ENCODE measurements around the gene F7.
"Not testable (repeated sequence)": the region's sequence is repeated elsewhere in the genome, so short reads cannot be mapped to it uniquely, and the experiment has no call there.

The F7 gene

GRCh38 chr13:113105032-113105920, at the start of gene F7:
TSS of gene F7 (plus strand) at chr13:113105791. CDS start at chr13:113105842, 51 bp downstream.
- DNase-seq = no peak

GRCh38 chr13:113057084-113057483, 48.5 kb upstream of the F7 start:
- DNase-seq = no peak

GRCh38 chr13:113057559-113057958, 48.0 kb upstream of the F7 start:
- DNase-seq = not testable (repeated sequence)

- DNase-seq = no peak
Measured at GRCh38 chr13:113058129-113058987, 47.2 kb upstream of the F7 start.

- DNase-seq = no peak
Measured at GRCh38 chr13:113058988-113059850, 46.4 kb upstream of the F7 start.

GRCh38 chr13:113059891-113060290, 45.7 kb upstream of the F7 start:
- no peak for DNase-seq

- no peak for DNase-seq
Measured at GRCh38 chr13:113060557-113061270, 44.9 kb upstream of the F7 start.

GRCh38 chr13:113061271-113061625, 44.3 kb upstream of the F7 start:
- DNase-seq = no peak

- no peak for DNase-seq
Measured at GRCh38 chr13:113061796-113062425, 43.7 kb upstream of the F7 start.

GRCh38 chr13:113062691-113063090, 42.9 kb upstream of the F7 start:
- DNase-seq = no peak

- DNase-seq = no peak
Measured at GRCh38 chr13:113063091-113063491, 42.5 kb upstream of the F7 start.

- DNase-seq = no peak
Measured at GRCh38 chr13:113064000-113064533, 41.5 kb upstream of the F7 start.

- peak; percentile 81 for DNase-seq
Measured at GRCh38 chr13:113064534-113065405, 40.8 kb upstream of the F7 start.

- DNase-seq = no peak
Measured at GRCh38 chr13:113065406-113066141, 40.0 kb upstream of the F7 start.

- no peak for DNase-seq
Measured at GRCh38 chr13:113066142-113066455, 39.5 kb upstream of the F7 start.

GRCh38 chr13:113066746-113067145, 38.8 kb upstream of the F7 start:
- no peak for DNase-seq

GRCh38 chr13:113069861-113070805, 35.5 kb upstream of the F7 start:
- no peak for DNase-seq

- DNase-seq = no peak
Measured at GRCh38 chr13:113070855-113071254, 34.7 kb upstream of the F7 start.

- DNase-seq = no peak
Measured at GRCh38 chr13:113072376-113072775, 33.2 kb upstream of the F7 start.

Measured in fibroblast of skin of right quadriceps (primary cell).